Lower leg skin (tissue), 4 donors: ENCODE measurements around the gene HERC2. TPM values are rescaled to one million over a fixed set of nuclear protein-coding genes. Genes with fewer than 3 reads are reported as not detected.

Experiments
- DNase-seq, 2 donors: peaks; one replicate each; pipeline ENCODE4 v3.0.0-alpha.2; 2019; ENCODE audit warnings: low spot score in 2 of 2
- H3K4me3 ChIP-seq: fragments of 200-600 bp; sonication (generic); 2 replicates; pipeline ENCODE4 v1.5.1; 2017; ENCODE audit warnings: mild to moderate bottlenecking, low read depth; ENCODE audit not compliant: poor library complexity, severe bottlenecking
- CTCF ChIP-seq, 3 donors: fragments of 450-650 bp; IDR thresholded peaks; one replicate each; pipeline ENCODE4 v1.5.1; 2016; ENCODE audit warnings: antibody characterized with exemption in 3 of 3, mild to moderate bottlenecking in 3 of 3, moderate library complexity in 2 of 3
- POLR2A ChIP-seq, 2 donors: fragments of 450-650 bp; IDR thresholded peaks; one replicate each; pipeline ENCODE4 v1.6.1; 2016 to 2017; ENCODE audit warnings: antibody characterized with exemption in 2 of 2, mild to moderate bottlenecking in 1 of 2, moderate library complexity in 1 of 2
- WGBS, 2 donors: methylation state at CpG; one replicate each; pipeline ENCODE4 v1.1.5; 2018; 5-methylcytosine and 5-hydroxymethylcytosine counted together
- intact Hi-C: fragments of 100-400 bp; cut with DNase I; formaldehyde crosslinking; loops from one replicate; pipeline ENCODE4 v1.15.0; 2023; ENCODE audit warnings: low total_unique reads
- total RNA-seq, 4 donors: library from RNA; depleted of rRNA; stranded (reverse); fragments of >200 nt; gene quantifications; one replicate each; pipeline ENCODE4 v1.1.0, GENCODE V29; 2016

HERC2 gene
- total RNA-seq, 4 donors from 2014 or later = 33.3 to 57.0 (median 48.4) TPM

GRCh38 chr15:28084547-28084946, 237.4 kb downstream of the HERC2 start:
- intact Hi-C loops = no loop called here
- no peak for DNase-seq

GRCh38 chr15:28082891-28083684, 238.9 kb downstream of the HERC2 start:
- TF ChIP-seq POLR2A (IDR thresholded peaks at IDR 0.05) = no peak
- no peak for TF ChIP-seq CTCF (IDR thresholded peaks at IDR 0.05)
- no peak overlapping the region for H3K4me3 ChIP-seq
- WGBS, 2 donors = 77 to 79% methylated on average over 11 of the region's 11 CpGs
- DNase-seq = no peak
- intact Hi-C loops = no loop called here

More at GRCh38 chr15:28084547-28084946, 237.4 kb downstream of the HERC2 start:
- no peak overlapping the region for H3K4me3 ChIP-seq
- TF ChIP-seq POLR2A (IDR thresholded peaks at IDR 0.05) = no peak
- TF ChIP-seq CTCF (IDR thresholded peaks at IDR 0.05) = no peak
- 63 to 68% methylated on average over 3 of the region's 3 CpGs for WGBS, 2 donors

- intact Hi-C loops = no loop called here
- TF ChIP-seq CTCF (IDR thresholded peaks at IDR 0.05) = no peak
- no peak for TF ChIP-seq POLR2A (IDR thresholded peaks at IDR 0.05)
- DNase-seq = peak in 1 of 2 donors; percentile 71
- 96 to 97% methylated on average over 20 of the region's 20 CpGs for WGBS, 2 donors
- H3K4me3 ChIP-seq = no peak overlapping the region
Observed at GRCh38 chr15:28081594-28081993, 240.4 kb downstream of the HERC2 start.

- DNase-seq = no peak
- TF ChIP-seq CTCF (IDR thresholded peaks at IDR 0.05) = no peak
- TF ChIP-seq POLR2A (IDR thresholded peaks at IDR 0.05) = no peak
- H3K4me3 ChIP-seq = no peak overlapping the region
- intact Hi-C loops = no loop called here
- WGBS, 2 donors = 57 to 61% methylated on average over 8 of the region's 8 CpGs
Observed at GRCh38 chr15:28080386-28080785, 241.6 kb downstream of the HERC2 start.

- H3K4me3 ChIP-seq = no peak overlapping the region
- TF ChIP-seq CTCF (IDR thresholded peaks at IDR 0.05) (no peak), POLR2A (IDR thresholded peaks at IDR 0.05) (no peak)
- WGBS, 2 donors = 90 to 93% methylated on average over 7 to 9 of the region's 9 CpGs
- no peak for DNase-seq
- intact Hi-C loops = no loop called here
Observed at GRCh38 chr15:28079313-28079969, 242.5 kb downstream of the HERC2 start.
